Kidney (tissue), 14 donors: Measurements from ENCODE around the gene ACTN1. TPM values are rescaled to one million over a fixed set of nuclear protein-coding genes. Genes with fewer than 3 reads are reported as not detected.

Experiments used
- DNase-seq, 5 donors: peaks; one replicate each; pipeline ENCODE4 v3.0.0-alpha.2; 2013 to 2020
- FAIRE-seq: peaks from 2 replicates; lab custom pipeline; 2012; peaks lifted over from hg19 to GRCh38; lab: Jason Lieb, UNC
- H3K27ac ChIP-seq, 2 donors: one replicate each; pipeline ENCODE4 v1.7.0; 2013; ENCODE audit warnings: low read depth in 2 of 2, low read length in 2 of 2, inconsistent platforms in 1 of 2
- H3K27me3 ChIP-seq: one replicate; pipeline ENCODE4 v1.7.1; 2013; ENCODE audit warnings: low read length, inconsistent platforms; ENCODE audit not compliant: control insufficient read depth, insufficient read depth
- H3K36me3 ChIP-seq, 3 donors: one replicate each; pipeline versions ENCODE4 v1.7.0 to v1.7.1; 2013; ENCODE audit warnings: low read length in 3 of 3, control low read depth in 1 of 3, inconsistent platforms in 1 of 3; ENCODE audit not compliant: insufficient read depth in 3 of 3, control insufficient read depth in 2 of 3
- H3K4me1 ChIP-seq, 3 donors: one replicate each; pipeline versions ENCODE4 v1.7.0 to v1.7.1; 2013; ENCODE audit warnings: low read length in 3 of 3, inconsistent platforms in 1 of 3, low read depth in 1 of 3; ENCODE audit not compliant: control insufficient read depth in 2 of 3, insufficient read depth in 2 of 3
- H3K4me3 ChIP-seq, 3 donors: one replicate each; pipeline versions ENCODE4 v1.7.0 to v1.8.1; 2013; ENCODE audit warnings: low read length in 3 of 3, control low read depth in 1 of 3, inconsistent platforms in 1 of 3
- H3K9ac ChIP-seq, 3 donors: one replicate each; pipeline versions ENCODE4 v1.7.0 to v1.7.1; 2013; ENCODE audit warnings: low read length in 3 of 3, control low read depth in 1 of 3, inconsistent platforms in 1 of 3
- H3K9me3 ChIP-seq, 3 donors: one replicate each; pipeline versions ENCODE4 v1.7.0 to v1.7.1; 2013; ENCODE audit warnings: low read length in 3 of 3, control low read depth in 1 of 3, inconsistent platforms in 1 of 3; ENCODE audit not compliant: control insufficient read depth in 2 of 3, insufficient read depth in 1 of 3
- CTCF ChIP-seq: IDR thresholded peaks from 3 replicates; pipeline ENCODE4 v1.5.1; 2012; ENCODE audit warnings: mild to moderate bottlenecking, moderate library complexity, borderline replicate concordance; ENCODE audit not compliant: insufficient read depth; ENCODE audit errors: extremely low read depth
- intact Hi-C: fragments of 100-400 bp; cut with DNase I; formaldehyde crosslinking; loops from one replicate; pipeline ENCODE4 v1.11.1; 2022
- polyA plus RNA-seq: library from polyadenylated mRNA; stranded (reverse); fragments of 350-450 nt; fragmentation: Illumina TruSeq; extraction: RNeasy Lipid Tissue Mini Kit (QIAGEN cat#74804); gene quantifications from one replicate; pipeline ENCODE4 v1.2.3, GENCODE V29; 2014; ENCODE audit warnings: low read depth, low replicate concordance; ENCODE audit not compliant: insufficient read depth
- total RNA-seq: library from RNA; stranded (reverse); fragmentation: NEBNext Ultra II Directional; extraction: Animal tissue kit (Norgen Biotek cat#: 25700); gene quantifications from one replicate; pipeline ENCODE4 v1.2.1, GENCODE V29; 2021
- donor health status: control.
- donor health status: control.
- donor health status: control.
- donor health status: control.
- donor health status: control.
- donor health status: DM: yes; HTN: yes; CAD: no.
- donor health status: Normal renal cell carcinoma (clear cell type).

The ACTN1 gene
- total and polyA plus RNA-seq, 2 donors from 2014 or later: 20.1 to 184 TPM

GRCh38 chr14:68971411-68972035, 7.6 kb downstream of the ACTN1 start:
- no peak for TF ChIP-seq CTCF
- Histone ChIP-seq H3K27me3 (no peaks in the 10 kb centered on the region), H3K27ac (no peak overlapping the region), H3K4me1 (peaks cover 0 to 29% (median 9%) of the 10 kb centered on the region in 3 donors), H3K9me3 (no peaks in the 10 kb centered on the region), H3K4me3 (no peak overlapping the region), H3K9ac (no peak overlapping the region), H3K36me3 (no peaks in the 10 kb centered on the region)
- DNase-seq (peak in 1 of 5 donors; percentile 23), FAIRE-seq (no peak)
- intact Hi-C loops: no loop called here

- intact Hi-C loops: no loop called here
- FAIRE-seq (no peak), DNase-seq (no peak)
- Histone ChIP-seq H3K4me3 (no peak overlapping the region), H3K4me1 (peaks cover 0 to 30% (median 9%) of the 10 kb centered on the region in 3 donors), H3K36me3 (no peaks in the 10 kb centered on the region), H3K9ac (no peak overlapping the region), H3K9me3 (no peaks in the 10 kb centered on the region), H3K27me3 (no peaks in the 10 kb centered on the region), H3K27ac (peak overlapping the region in 1 of 2 donors; percentile 5)
- TF ChIP-seq CTCF: no peak
These were observed 8.4 kb downstream of the ACTN1 start for GRCh38 chr14:68970736-68971135.

- Histone ChIP-seq H3K27ac (peak overlapping the region in 1 of 2 donors; percentile 5), H3K9ac (no peak overlapping the region), H3K4me3 (no peak overlapping the region), H3K36me3 (no peaks in the 10 kb centered on the region), H3K27me3 (no peaks in the 10 kb centered on the region), H3K9me3 (no peaks in the 10 kb centered on the region), H3K4me1 (peaks cover 0 to 36% (median 9%) of the 10 kb centered on the region in 3 donors)
- FAIRE-seq (no peak), DNase-seq (peak in 3 of 5 donors; percentile 50 to 70 (median 66))
- no peak for TF ChIP-seq CTCF
- intact Hi-C loops: no loop called here
These were observed 9.0 kb downstream of the ACTN1 start for GRCh38 chr14:68970038-68970612.
